Measurements from ENCODE around the gene TBX4. TPM values are rescaled to one million over a fixed set of nuclear protein-coding genes. Genes with fewer than 3 reads are reported as not detected.
A peak's percentile ranks its signal among the peaks of the same experiment; 100 is the strongest.

TBX4 gene
- total RNA-seq, 4 donors from 2014 or later, result not detected

- DNase-seq (no peak), ATAC-seq (no peak)
- in situ Hi-C loops (cut with MboI; ENCODE audit: low sequenced_read_pairs in 4 of 4) (no loop called here), intact Hi-C loops (cut with DNase I; ENCODE audit: low total_unique reads) (loop anchor here (5.0 kb wide), 1 partner anchor 403 kb away; no protein-coding TSS in a partner anchor)
- H3K27ac ChIP-seq, result peak overlapping the region; percentile 31 to 58 (median 44)
- no peaks in the 10 kb centered on the region for H3K9me3 ChIP-seq
- no peak for TF ChIP-seq POLR2A (IDR thresholded peaks at IDR 0.05)
- TF ChIP-seq CTCF (IDR thresholded peaks at IDR 0.05 in 4 of 5, conservative IDR thresholded peaks at IDR 0.05 in 1 of 5), result no peak
- H3K4me1 ChIP-seq, result peaks cover 6 to 28% of the 10 kb centered on the region in 2 donors
- no peaks in the 10 kb centered on the region for H3K36me3 ChIP-seq
- H3K4me3 ChIP-seq, result peak overlapping the region; percentile 34 to 56 (median 46)
- H3K27me3 ChIP-seq, result peaks cover 47 to 61% (median 57%) of the 10 kb centered on the region in 3 donors
Observed at GRCh38 chr17:61404913-61405685, 47.1 kb upstream of the TBX4 start.

- Histone ChIP-seq H3K9me3 (no peaks in the 10 kb centered on the region), H3K4me1 (peaks cover 6 to 22% of the 10 kb centered on the region in 2 donors), H3K4me3 (peak overlapping the region in 3 of 4 donors; percentile 39 to 56 (median 52)), H3K27me3 (peaks cover 51 to 61% (median 58%) of the 10 kb centered on the region in 3 donors), H3K27ac (peak overlapping the region; percentile 20 to 58 (median 46)), H3K36me3 (no peaks in the 10 kb centered on the region)
- in situ Hi-C loops (cut with MboI; ENCODE audit: low sequenced_read_pairs in 4 of 4), result no loop called here
- TF ChIP-seq CTCF (IDR thresholded peaks at IDR 0.05 in 4 of 5, conservative IDR thresholded peaks at IDR 0.05 in 1 of 5) (no peak), POLR2A (IDR thresholded peaks at IDR 0.05) (no peak)
- DNase-seq, result peak in 1 of 2 donors; percentile 7
- intact Hi-C loops (cut with DNase I; ENCODE audit: low total_unique reads), result loop anchor here (5.0 kb wide), 1 partner anchor 404 kb away; no protein-coding TSS in a partner anchor
- no peak for ATAC-seq
Observed at GRCh38 chr17:61405686-61406536, 46.3 kb upstream of the TBX4 start.

GRCh38 chr17:61406537-61406845 is 45.7 kb upstream of the TBX4 start:
- intact Hi-C loops (cut with DNase I; ENCODE audit: low total_unique reads) (loop anchor here (5.0 kb wide), 1 partner anchor 404 kb away; no protein-coding TSS in a partner anchor), in situ Hi-C loops (cut with MboI; ENCODE audit: low sequenced_read_pairs in 4 of 4) (no loop called here)
- no peak for ATAC-seq
- no peaks in the 10 kb centered on the region for H3K9me3 ChIP-seq
- peak overlapping the region in 2 of 4 donors; percentile 40 to 52 for H3K27ac ChIP-seq
- no peak for TF ChIP-seq CTCF (IDR thresholded peaks at IDR 0.05 in 4 of 5, conservative IDR thresholded peaks at IDR 0.05 in 1 of 5)
- TF ChIP-seq POLR2A (IDR thresholded peaks at IDR 0.05), result no peak
- peaks cover 6 to 25% of the 10 kb centered on the region in 2 donors for H3K4me1 ChIP-seq
- peak overlapping the region in 1 of 4 donors; percentile 56 for H3K4me3 ChIP-seq
- H3K27me3 ChIP-seq, result peaks cover 48 to 61% (median 58%) of the 10 kb centered on the region in 3 donors
- no peak for DNase-seq
- H3K36me3 ChIP-seq, result no peaks in the 10 kb centered on the region

- intact Hi-C loops (cut with DNase I; ENCODE audit: low total_unique reads), result loop anchor here (5.0 kb wide), 1 partner anchor 405 kb away; no protein-coding TSS in a partner anchor
Observed at GRCh38 chr17:61406971-61407911, 45.0 kb upstream of the TBX4 start.

More at GRCh38 chr17:61406971-61407911, 45.0 kb upstream of the TBX4 start:
- DNase-seq, result peak in 1 of 2 donors; percentile 15
- Histone ChIP-seq H3K27me3 (peaks cover 47 to 60% (median 58%) of the 10 kb centered on the region in 3 donors), H3K9me3 (no peaks in the 10 kb centered on the region), H3K27ac (peak overlapping the region in 2 of 4 donors; percentile 36 to 52), H3K4me1 (peaks cover 6 to 32% of the 10 kb centered on the region in 2 donors), H3K4me3 (no peak overlapping the region), H3K36me3 (no peaks in the 10 kb centered on the region)
- no peak for ATAC-seq
- no peak for TF ChIP-seq CTCF (IDR thresholded peaks at IDR 0.05 in 4 of 5, conservative IDR thresholded peaks at IDR 0.05 in 1 of 5)
- no peak for TF ChIP-seq POLR2A (IDR thresholded peaks at IDR 0.05)
- in situ Hi-C loops (cut with MboI; ENCODE audit: low sequenced_read_pairs in 4 of 4), result no loop called here

Measured in gastrocnemius medialis (tissue), 4 donors.